Activated naive CD4-positive, alpha-beta T cell treated with anti-CD3 and anti-CD28 coated beads, Interleukin-2, amount 50 U/mL, for 24 hours (primary cell): ENCODE measurements around the gene LGR5.
A peak's percentile ranks its signal among the peaks of the same experiment; 100 is the strongest.

Source experiments
- H3K27ac Mint-ChIP-seq: one replicate; pipeline ENCODE4 v1.8.0; 2021; ENCODE audit warnings: mild to moderate bottlenecking, mixed read lengths
- H3K27me3 Mint-ChIP-seq: one replicate; pipeline ENCODE4 v1.8.0; 2021; ENCODE audit warnings: mixed read lengths
- H3K36me3 Mint-ChIP-seq: one replicate; pipeline ENCODE4 v1.8.0; 2021; ENCODE audit warnings: mixed read lengths
- H3K4me1 Mint-ChIP-seq: one replicate; pipeline ENCODE4 v1.8.0; 2021; ENCODE audit warnings: mixed read lengths
- H3K4me3 Mint-ChIP-seq: one replicate; pipeline ENCODE4 v1.8.0; 2021; ENCODE audit warnings: mild to moderate bottlenecking, mixed read lengths
- H3K9me3 Mint-ChIP-seq: one replicate; pipeline ENCODE4 v1.8.0; 2021; ENCODE audit warnings: mixed read lengths

Gene LGR5, protein sequence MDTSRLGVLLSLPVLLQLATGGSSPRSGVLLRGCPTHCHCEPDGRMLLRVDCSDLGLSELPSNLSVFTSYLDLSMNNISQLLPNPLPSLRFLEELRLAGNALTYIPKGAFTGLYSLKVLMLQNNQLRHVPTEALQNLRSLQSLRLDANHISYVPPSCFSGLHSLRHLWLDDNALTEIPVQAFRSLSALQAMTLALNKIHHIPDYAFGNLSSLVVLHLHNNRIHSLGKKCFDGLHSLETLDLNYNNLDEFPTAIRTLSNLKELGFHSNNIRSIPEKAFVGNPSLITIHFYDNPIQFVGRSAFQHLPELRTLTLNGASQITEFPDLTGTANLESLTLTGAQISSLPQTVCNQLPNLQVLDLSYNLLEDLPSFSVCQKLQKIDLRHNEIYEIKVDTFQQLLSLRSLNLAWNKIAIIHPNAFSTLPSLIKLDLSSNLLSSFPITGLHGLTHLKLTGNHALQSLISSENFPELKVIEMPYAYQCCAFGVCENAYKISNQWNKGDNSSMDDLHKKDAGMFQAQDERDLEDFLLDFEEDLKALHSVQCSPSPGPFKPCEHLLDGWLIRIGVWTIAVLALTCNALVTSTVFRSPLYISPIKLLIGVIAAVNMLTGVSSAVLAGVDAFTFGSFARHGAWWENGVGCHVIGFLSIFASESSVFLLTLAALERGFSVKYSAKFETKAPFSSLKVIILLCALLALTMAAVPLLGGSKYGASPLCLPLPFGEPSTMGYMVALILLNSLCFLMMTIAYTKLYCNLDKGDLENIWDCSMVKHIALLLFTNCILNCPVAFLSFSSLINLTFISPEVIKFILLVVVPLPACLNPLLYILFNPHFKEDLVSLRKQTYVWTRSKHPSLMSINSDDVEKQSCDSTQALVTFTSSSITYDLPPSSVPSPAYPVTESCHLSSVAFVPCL

DNA sequence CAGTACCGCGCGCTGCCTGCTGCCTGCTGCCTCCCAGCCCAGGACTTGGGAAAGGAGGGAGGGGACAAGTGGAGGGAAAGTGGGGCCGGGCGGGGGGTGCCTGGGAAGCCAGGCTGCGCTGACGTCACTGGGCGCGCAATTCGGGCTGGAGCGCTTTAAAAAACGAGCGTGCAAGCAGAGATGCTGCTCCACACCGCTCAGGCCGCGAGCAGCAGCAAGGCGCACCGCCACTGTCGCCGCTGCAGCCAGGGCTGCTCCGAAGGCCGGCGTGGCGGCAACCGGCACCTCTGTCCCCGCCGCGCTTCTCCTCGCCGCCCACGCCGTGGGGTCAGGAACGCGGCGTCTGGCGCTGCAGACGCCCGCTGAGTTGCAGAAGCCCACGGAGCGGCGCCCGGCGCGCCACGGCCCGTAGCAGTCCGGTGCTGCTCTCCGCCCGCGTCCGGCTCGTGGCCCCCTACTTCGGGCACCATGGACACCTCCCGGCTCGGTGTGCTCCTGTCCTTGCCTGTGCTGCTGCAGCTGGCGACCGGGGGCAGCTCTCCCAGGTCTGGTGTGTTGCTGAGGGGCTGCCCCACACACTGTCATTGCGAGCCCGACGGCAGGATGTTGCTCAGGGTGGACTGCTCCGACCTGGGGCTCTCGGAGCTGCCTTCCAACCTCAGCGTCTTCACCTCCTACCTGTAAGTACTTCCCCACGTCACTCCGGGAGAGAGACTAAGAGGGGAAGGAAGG, at the start of gene LGR5:
Gene LGR5, plus strand, starts transcription at position 186 of the 732 bp plus-strand sequence. Its CDS starts 283 bp downstream, at position 469.
- H3K9me3 Mint-ChIP-seq = peaks cover 14% of the 10 kb centered on the region
- H3K4me1 Mint-ChIP-seq = peaks cover 18% of the 10 kb centered on the region
- H3K36me3 Mint-ChIP-seq = peaks cover 1% of the 10 kb centered on the region
- H3K4me3 Mint-ChIP-seq = peak within 1 kb of the TSS; percentile 86
- H3K27ac Mint-ChIP-seq = no peak within 1 kb of the TSS
- H3K27me3 Mint-ChIP-seq = peaks cover 54% of the 10 kb centered on the region

DNA sequence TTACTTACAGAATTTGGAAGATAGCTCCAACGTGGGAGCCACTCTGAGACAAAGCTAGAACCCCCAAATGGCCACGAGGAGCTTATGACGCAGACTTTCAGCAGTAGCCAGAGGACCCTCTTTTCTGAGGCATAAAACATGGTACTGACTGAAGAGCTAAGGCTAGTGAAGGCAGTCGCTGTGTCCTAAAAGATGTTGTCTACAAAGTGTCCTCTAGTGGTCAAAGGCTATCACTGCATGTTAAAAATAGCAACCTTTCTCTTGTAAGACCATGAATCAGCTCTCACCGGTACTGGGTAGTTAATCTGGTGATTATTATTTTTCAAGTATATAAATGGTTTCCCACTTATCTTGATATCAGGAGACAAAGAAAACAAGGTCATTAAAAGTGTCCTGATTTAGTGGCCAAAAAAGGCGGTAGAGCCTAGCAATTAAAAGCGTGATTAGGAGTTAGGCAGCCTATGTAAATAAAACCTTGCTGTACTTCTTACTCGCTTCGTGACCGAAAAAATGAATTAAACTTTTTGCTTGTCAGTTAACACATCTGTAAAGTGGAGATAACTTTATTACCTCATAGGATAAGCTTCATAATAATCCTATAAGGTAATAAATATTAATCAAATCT, 47.0 kb upstream of the LGR5 start:
- Mint-ChIP-seq H3K27me3 (peaks cover 10% of the 10 kb centered on the region), H3K4me1 (no peaks in the 10 kb centered on the region), H3K27ac (no peak overlapping the region), H3K36me3 (no peaks in the 10 kb centered on the region), H3K9me3 (no peaks in the 10 kb centered on the region), H3K4me3 (no peak overlapping the region)

DNA sequence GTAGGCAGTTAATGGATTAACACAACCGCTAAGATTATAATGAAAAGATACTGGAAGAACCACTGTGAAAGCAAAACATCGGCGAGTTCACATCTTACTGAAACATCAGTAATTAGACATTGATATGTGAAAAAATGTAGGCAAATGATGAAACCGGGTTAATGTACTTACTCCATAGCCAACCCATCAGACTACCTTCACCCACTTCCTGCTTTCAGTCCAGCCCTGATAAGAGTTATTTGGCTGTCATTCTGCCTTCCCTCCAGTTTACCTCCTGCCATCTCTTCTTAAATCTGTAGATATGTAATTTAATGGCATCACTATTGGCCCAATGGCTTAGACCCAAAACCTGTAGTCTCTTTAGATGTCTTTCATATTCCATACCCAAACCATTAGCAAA, 46.0 kb upstream of the LGR5 start:
- Mint-ChIP-seq H3K36me3 (no peaks in the 10 kb centered on the region), H3K4me3 (no peak overlapping the region), H3K27me3 (peaks cover 7% of the 10 kb centered on the region), H3K9me3 (no peaks in the 10 kb centered on the region), H3K4me1 (no peaks in the 10 kb centered on the region), H3K27ac (no peak overlapping the region)

DNA sequence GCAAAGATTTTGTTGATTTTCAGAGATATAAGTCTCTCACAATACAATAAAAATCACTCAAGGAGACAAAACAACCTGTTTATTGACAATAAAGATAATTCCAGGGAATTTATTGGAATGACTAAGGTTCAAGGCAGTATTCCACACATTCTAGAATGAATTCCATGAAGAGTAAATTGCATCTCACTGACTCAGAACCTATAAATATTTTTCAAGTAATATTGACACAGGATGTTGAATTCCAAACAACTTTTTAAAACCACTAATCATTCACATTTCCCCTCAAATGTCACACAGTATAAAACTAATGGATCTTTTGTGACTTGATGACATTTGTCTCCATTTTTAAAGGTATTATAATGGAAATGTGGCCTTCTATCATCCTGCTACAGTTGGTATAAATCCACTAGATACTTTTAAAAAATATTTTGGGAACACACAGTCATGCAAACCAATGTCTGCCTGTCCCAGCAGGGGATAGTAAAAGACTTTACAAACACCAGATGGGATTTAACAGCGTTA, 42.1 kb upstream of the LGR5 start:
- no peak overlapping the region for H3K4me3 Mint-ChIP-seq
- H3K27ac Mint-ChIP-seq = no peak overlapping the region
- no peaks in the 10 kb centered on the region for H3K4me1 Mint-ChIP-seq
- H3K9me3 Mint-ChIP-seq = no peaks in the 10 kb centered on the region
- no peaks in the 10 kb centered on the region for H3K36me3 Mint-ChIP-seq
- H3K27me3 Mint-ChIP-seq = peaks cover 3% of the 10 kb centered on the region

DNA sequence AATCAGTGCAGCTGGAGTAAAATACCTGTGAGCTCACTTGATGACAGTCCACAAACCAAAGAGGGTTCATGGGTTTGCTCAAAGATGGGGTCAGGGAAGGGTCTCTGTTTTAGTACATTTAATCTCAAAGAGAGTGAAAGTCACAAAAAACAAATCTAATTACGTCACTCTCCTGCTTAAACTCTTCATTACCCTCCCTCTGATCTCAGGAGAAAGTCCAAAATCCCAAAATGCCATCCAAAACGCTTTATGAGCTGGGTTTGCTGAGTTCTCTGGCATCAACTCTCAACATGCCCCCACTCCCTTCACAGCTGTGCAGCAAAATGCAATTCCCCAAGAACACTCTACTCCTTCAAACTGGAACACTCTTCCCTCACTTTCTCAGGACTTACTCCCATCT, 40.4 kb upstream of the LGR5 start:
- no peak overlapping the region for H3K4me3 Mint-ChIP-seq
- peaks cover 5% of the 10 kb centered on the region for H3K9me3 Mint-ChIP-seq
- peaks cover 13% of the 10 kb centered on the region for H3K27me3 Mint-ChIP-seq
- no peak overlapping the region for H3K27ac Mint-ChIP-seq
- no peaks in the 10 kb centered on the region for H3K4me1 Mint-ChIP-seq
- H3K36me3 Mint-ChIP-seq = no peaks in the 10 kb centered on the region

DNA sequence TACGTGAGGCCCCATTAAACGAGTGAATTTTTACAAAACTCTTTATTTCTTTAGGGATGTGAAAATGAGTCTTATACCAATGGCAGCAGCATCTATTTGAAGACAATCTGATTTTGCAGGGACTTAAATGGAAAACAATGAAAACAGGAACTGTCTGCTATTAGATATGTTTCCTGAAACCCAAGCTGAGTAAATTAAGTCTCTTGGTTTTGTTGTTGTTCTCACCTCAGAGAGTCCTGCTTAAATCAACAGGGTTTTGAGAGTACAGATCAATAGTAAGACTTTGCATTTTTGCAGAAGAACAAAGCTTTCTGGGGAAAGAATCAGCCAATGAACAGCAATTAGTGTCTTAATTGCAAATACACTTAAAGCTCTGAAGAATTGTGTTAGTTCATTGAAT, 39.1 kb upstream of the LGR5 start:
- H3K27ac Mint-ChIP-seq = no peak overlapping the region
- peaks cover 16% of the 10 kb centered on the region for H3K9me3 Mint-ChIP-seq
- no peak overlapping the region for H3K4me3 Mint-ChIP-seq
- H3K36me3 Mint-ChIP-seq = peaks cover 2% of the 10 kb centered on the region
- peaks cover 15% of the 10 kb centered on the region for H3K27me3 Mint-ChIP-seq
- H3K4me1 Mint-ChIP-seq = no peaks in the 10 kb centered on the region

DNA sequence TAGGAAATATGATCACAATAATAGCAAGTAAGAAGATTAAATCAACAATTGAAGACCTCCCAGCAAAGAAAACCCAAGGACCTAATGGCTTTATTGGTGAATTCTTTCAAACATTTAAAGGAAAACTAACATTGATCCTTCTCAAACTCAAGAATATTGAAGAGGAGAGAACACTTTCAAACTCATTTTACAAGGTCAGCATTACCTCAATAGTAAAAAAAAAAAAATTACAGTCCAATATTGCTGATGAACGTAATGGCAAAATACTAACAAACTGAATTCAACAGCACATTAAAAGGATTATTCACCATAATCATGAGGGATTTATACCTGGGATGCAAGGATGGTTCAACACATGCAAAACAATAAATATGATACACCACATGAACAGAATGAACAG, 33.7 kb upstream of the LGR5 start:
- H3K4me1 Mint-ChIP-seq = no peaks in the 10 kb centered on the region

DNA sequence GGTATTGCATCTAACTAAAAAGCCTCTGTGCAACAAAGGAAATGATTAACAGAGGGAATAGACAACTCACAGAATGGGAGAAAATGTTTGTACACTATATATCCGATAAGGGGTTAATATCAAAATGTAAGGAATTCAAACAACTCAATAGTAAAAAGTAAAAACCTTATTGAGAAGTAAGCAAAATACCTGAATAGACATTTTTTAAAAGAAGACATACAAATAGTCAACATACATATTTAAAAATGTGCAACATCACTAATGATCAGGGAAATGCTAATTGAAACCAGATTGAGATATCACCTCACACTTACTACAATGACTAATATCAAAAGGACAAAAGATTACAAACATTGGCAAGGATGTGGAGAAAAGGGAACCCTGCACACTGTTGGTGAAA, 31.9 kb upstream of the LGR5 start:
- H3K4me1 Mint-ChIP-seq = no peaks in the 10 kb centered on the region
- no peak overlapping the region for H3K27ac Mint-ChIP-seq
- peaks cover 27% of the 10 kb centered on the region for H3K27me3 Mint-ChIP-seq
- H3K4me3 Mint-ChIP-seq = no peak overlapping the region
- peaks cover 19% of the 10 kb centered on the region for H3K9me3 Mint-ChIP-seq
- H3K36me3 Mint-ChIP-seq = peaks cover 6% of the 10 kb centered on the region

More for the DNA sequence above, 33.7 kb upstream of the LGR5 start:
- H3K27ac Mint-ChIP-seq = no peak overlapping the region
- peaks cover 19% of the 10 kb centered on the region for H3K9me3 Mint-ChIP-seq
- H3K4me3 Mint-ChIP-seq = no peak overlapping the region
- peaks cover 6% of the 10 kb centered on the region for H3K36me3 Mint-ChIP-seq
- H3K27me3 Mint-ChIP-seq = peaks cover 25% of the 10 kb centered on the region

DNA sequence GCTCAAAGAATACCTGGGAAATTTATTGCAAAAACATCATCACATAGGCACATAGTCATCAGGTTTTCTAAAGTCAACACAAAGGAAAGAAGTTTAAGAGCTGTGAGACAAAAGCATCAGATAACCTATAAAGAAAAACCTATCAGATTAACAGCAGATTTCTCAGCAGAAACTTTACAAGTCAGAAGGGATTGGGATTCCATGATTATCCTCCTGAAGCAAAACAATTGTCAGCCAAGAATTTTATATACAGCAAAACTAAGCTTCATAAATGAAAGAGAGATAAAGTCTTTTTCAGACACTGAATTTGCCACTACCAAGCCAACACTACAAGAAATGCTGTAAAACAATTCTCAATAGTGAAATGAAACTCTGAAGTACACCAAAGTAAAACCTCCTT, 28.8 kb upstream of the LGR5 start:
- Mint-ChIP-seq H3K9me3 (peaks cover 4% of the 10 kb centered on the region), H3K36me3 (peaks cover 4% of the 10 kb centered on the region), H3K4me3 (no peak overlapping the region), H3K27me3 (peaks cover 17% of the 10 kb centered on the region), H3K4me1 (no peaks in the 10 kb centered on the region), H3K27ac (no peak overlapping the region)

DNA sequence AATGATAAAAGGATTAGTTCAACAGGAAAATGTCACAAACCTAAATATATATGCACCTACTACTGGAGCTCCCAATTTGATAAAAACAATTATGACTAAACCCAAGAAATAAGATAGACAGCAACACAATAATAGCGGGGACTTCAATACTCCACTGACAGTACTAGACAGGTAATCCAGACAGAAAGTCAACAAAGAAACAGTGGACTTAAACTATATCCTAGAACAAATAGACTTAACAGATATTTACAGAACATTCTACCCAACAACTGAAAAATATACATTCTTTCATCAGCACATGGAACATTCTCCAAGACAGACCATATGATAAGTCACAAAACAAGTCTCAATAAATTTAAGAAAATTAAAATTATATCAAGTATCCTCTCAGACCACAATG, 28.0 kb upstream of the LGR5 start:
- Mint-ChIP-seq H3K4me3 (no peak overlapping the region), H3K4me1 (no peaks in the 10 kb centered on the region)

DNA sequence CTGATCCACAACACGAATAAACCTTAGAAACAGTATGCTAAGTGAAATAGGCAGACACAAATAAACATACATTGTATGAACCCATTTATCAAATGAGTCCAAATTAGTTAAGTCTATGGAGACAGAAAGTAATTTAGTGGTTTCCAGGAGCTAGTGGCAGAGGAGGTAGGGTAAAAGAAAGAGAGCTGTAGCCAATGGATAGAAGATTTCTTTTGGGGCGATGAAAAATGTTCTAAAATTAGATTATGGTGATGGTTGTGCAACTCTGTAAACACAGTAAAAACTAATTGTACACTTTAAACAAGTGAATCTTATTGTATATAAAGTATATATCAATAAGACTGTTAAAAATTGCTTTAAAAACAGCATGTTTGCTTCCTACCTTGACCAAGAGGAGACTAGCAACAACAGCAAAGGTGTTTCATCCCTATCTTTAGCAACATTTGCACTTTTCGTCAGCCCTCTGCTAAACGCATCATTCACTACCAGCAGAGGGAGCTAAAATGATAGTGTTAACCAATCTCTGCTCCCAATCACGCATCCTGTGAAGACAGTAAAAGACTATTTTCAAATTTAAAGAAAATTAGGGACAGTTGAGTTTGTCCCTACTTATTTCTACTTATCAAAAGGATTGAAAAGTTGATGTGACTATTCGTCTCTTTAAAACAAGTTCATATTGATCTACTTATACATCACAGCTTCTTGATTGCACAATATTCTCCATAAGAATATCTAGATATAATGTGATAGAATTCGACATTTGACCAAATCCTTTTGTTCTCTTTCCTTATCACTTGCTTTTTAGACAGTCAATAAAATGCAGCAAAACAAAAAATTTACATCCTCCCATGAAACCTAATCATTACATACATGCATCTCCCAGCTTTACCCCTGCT, 24.0 kb upstream of the LGR5 start:
- Mint-ChIP-seq H3K27me3 (peaks cover 15% of the 10 kb centered on the region), H3K4me1 (no peaks in the 10 kb centered on the region), H3K9me3 (no peaks in the 10 kb centered on the region), H3K4me3 (no peak overlapping the region), H3K36me3 (no peaks in the 10 kb centered on the region), H3K27ac (no peak overlapping the region)

More for the DNA sequence above, 28.0 kb upstream of the LGR5 start:
- Mint-ChIP-seq H3K36me3 (peaks cover 4% of the 10 kb centered on the region), H3K9me3 (peaks cover 4% of the 10 kb centered on the region), H3K27ac (no peak overlapping the region), H3K27me3 (peaks cover 19% of the 10 kb centered on the region)

DNA sequence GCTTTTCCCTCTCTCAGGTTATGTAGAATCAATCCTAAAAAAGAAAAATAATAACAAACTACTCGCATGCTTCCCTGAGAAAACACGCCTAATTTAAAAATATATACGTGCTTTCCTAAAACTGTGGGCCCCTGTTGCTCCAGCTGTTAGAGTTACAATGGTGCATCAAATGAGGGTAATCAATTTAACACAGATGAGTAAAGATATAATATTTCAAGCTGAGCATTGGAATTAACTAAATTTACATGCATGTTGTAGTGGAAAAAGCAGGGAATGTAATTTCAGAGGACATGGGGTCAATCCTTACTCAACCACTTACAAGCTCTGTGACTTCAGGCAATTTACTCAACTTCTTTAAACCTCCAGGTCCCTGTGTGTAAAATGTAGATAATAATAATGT, 22.4 kb upstream of the LGR5 start:
- Mint-ChIP-seq H3K4me1 (no peaks in the 10 kb centered on the region), H3K27ac (no peak overlapping the region), H3K4me3 (no peak overlapping the region), H3K36me3 (no peaks in the 10 kb centered on the region), H3K9me3 (no peaks in the 10 kb centered on the region), H3K27me3 (peaks cover 10% of the 10 kb centered on the region)

DNA sequence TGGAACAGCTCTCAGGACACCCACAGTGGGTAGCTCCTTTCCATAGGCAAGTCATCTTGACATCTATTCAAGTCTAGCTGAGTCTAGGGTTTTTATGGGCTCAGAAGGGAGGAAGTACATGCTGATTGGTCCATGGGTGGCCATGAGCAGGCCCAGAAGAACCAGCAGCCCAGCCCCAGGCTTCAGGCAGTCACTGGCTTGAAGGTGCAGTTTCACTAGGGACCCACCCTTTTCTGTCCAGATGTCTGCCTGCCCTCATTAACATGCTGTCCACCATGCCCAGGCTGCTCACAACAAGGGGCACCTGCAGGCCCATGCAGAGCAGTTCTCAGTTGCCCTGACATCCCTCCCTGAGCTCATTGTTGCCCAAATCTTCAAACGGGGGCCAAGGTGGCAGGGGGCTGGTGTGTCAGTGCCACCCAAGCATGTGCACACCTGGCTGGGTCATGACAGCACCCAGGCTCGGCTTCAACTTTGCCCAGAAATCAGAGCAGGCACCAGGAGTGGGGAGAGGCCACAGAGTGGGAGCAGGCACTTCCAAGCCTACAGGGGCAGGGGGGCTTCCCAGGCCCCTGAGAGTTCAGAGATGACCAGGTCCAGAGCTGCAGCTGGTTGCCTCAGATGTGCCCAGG, 18.7 kb upstream of the LGR5 start:
- no peaks in the 10 kb centered on the region for H3K4me1 Mint-ChIP-seq
- peaks cover 11% of the 10 kb centered on the region for H3K27me3 Mint-ChIP-seq
- H3K36me3 Mint-ChIP-seq = no peaks in the 10 kb centered on the region
- no peaks in the 10 kb centered on the region for H3K9me3 Mint-ChIP-seq
- no peak overlapping the region for H3K27ac Mint-ChIP-seq
- no peak overlapping the region for H3K4me3 Mint-ChIP-seq
